A673 (cell line): ENCODE results near the gene CLEC16A.

Experiments used
- EZH2 ChIP-seq: fragments of 200-600 bp; sonication (generic); IDR thresholded peaks from 2 replicates; pipeline ENCODE4 v1.6.1; 2017; ENCODE audit warnings: borderline replicate concordance, low read depth, mild to moderate bottlenecking, mixed read lengths, antibody characterized with exemption, low read length; ENCODE audit not compliant: poor library complexity, severe bottlenecking
- TF ChIP-seq, protein P1 (sequence below): fragments of 300-800, 200-600 bp; sonication (generic); conservative IDR thresholded peaks from 2 replicates; pipeline ENCODE4 v1.5.1; 2017; ENCODE audit warnings: low read depth, mild to moderate bottlenecking, antibody characterized with exemption, low read length, moderate library complexity, mixed read lengths

DNA sequence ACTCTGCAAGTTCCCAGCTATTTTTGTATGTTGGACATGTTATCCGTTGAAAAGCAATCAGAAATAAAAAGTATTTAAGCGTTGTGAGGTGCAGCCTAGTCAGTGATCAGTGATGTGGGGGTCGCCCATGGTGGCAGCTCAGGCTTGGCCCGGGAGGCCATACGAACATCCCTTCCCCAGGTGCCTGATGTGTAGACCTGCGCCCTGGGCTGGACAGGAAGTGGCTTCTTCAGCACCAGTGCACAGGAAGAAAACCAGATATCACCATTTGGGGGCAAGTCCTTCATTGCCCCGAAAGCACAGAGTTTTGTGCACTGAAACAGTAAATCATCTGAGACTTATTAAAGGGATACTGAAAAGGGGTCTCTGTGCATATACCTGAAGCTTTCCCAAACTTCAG is 212.8 kb downstream of the CLEC16A start:
- TF ChIP-seq EZH2, result no peak
- TF ChIP-seq, protein P1, sequence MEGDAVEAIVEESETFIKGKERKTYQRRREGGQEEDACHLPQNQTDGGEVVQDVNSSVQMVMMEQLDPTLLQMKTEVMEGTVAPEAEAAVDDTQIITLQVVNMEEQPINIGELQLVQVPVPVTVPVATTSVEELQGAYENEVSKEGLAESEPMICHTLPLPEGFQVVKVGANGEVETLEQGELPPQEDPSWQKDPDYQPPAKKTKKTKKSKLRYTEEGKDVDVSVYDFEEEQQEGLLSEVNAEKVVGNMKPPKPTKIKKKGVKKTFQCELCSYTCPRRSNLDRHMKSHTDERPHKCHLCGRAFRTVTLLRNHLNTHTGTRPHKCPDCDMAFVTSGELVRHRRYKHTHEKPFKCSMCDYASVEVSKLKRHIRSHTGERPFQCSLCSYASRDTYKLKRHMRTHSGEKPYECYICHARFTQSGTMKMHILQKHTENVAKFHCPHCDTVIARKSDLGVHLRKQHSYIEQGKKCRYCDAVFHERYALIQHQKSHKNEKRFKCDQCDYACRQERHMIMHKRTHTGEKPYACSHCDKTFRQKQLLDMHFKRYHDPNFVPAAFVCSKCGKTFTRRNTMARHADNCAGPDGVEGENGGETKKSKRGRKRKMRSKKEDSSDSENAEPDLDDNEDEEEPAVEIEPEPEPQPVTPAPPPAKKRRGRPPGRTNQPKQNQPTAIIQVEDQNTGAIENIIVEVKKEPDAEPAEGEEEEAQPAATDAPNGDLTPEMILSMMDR, result no peak
